Hepatocyte (in vitro differentiated cells): Measurements from ENCODE around the gene CPSF4.

Experiments
- CTCF ChIP-seq: fragments of 200-600 bp; sonication (generic); IDR thresholded peaks from 2 replicates; pipeline ENCODE4 v1.5.1; 2016; ENCODE audit warnings: antibody characterized with exemption, mild to moderate bottlenecking; ENCODE audit not compliant: poor library complexity
- EZH2 ChIP-seq: fragments of 200-600 bp; sonication (generic); IDR thresholded peaks from 2 replicates; pipeline ENCODE4 v1.6.1; 2016; ENCODE audit warnings: antibody characterized with exemption, mild to moderate bottlenecking, borderline replicate concordance

- TF ChIP-seq CTCF (no peak), EZH2 (no peak)
These were observed 30.8 kb upstream of the CPSF4 start for GRCh38 chr7:99407872-99408378.
